Thoracic aorta (tissue), 2 donors: ENCODE measurements around the gene MED12L. TPM values are rescaled to one million over a fixed set of nuclear protein-coding genes. Genes with fewer than 3 reads are reported as not detected.

Experiments used
- ATAC-seq: fragments of 150-250 bp; one replicate; pipeline ENCODE4 v1.8.0; 2017; ENCODE audit warnings: low read depth; ENCODE audit not compliant: insufficient number of reproducible peaks, low FRiP score
- DNase-seq: peaks from one replicate; pipeline ENCODE4 v3.0.0-alpha.2; 2020; ENCODE audit warnings: low spot score
- H3K27ac ChIP-seq, 2 donors: fragments of 200-600 bp; sonication (generic); 1 replicate in 1 of 2; 2 replicates in 1 of 2; pipeline ENCODE4 v1.5.1; 2016; ENCODE audit warnings: mild to moderate bottlenecking in 2 of 2, moderate library complexity in 2 of 2
- H3K27me3 ChIP-seq: fragments of 200-600 bp; sonication (generic); replicated peaks from 2 replicates; pipeline ENCODE4 v1.6.0; 2016; ENCODE audit warnings: mild to moderate bottlenecking; ENCODE audit not compliant: insufficient read depth
- H3K36me3 ChIP-seq: fragments of 200-600 bp; sonication (generic); one replicate; pipeline ENCODE4 v1.5.1; 2016
- H3K4me1 ChIP-seq, 2 donors: fragments of 200-600 bp; sonication (generic); 1 replicate in 1 of 2; 2 replicates in 1 of 2; pipeline versions ENCODE4 v1.5.1 to v1.6.0; 2016; ENCODE audit warnings: low read depth in 2 of 2, mild to moderate bottlenecking in 1 of 2; ENCODE audit not compliant: control insufficient read depth in 1 of 2
- H3K4me3 ChIP-seq: fragments of 200-600 bp; sonication (generic); 2 replicates; pipeline ENCODE4 v1.5.1; 2016; ENCODE audit warnings: mild to moderate bottlenecking
- H3K9me3 ChIP-seq: fragments of 200-600 bp; sonication (generic); 2 replicates; pipeline ENCODE4 v1.5.1; 2016
- total RNA-seq, 2 donors: library from RNA; depleted of rRNA; stranded (reverse); fragments of >200 nt; gene quantifications; one replicate each; pipeline versions ENCODE4 v1.1.0 to v1.2.3, GENCODE V29; 2016
- TF ChIP-seq, protein P1 (sequence below): fragments of 200-600 bp; sonication (generic); IDR thresholded peaks from one replicate; pipeline ENCODE4 v1.5.1; 2019; ENCODE audit warnings: antibody characterized with exemption

MED12L gene
- total RNA-seq, 2 donors from 2014 or later: 0.27 to 2.0 TPM

- no peaks in the 10 kb centered on the region for H3K36me3 ChIP-seq
- DNase-seq (no peak), ATAC-seq (no peak)
- TF ChIP-seq, protein P1, sequence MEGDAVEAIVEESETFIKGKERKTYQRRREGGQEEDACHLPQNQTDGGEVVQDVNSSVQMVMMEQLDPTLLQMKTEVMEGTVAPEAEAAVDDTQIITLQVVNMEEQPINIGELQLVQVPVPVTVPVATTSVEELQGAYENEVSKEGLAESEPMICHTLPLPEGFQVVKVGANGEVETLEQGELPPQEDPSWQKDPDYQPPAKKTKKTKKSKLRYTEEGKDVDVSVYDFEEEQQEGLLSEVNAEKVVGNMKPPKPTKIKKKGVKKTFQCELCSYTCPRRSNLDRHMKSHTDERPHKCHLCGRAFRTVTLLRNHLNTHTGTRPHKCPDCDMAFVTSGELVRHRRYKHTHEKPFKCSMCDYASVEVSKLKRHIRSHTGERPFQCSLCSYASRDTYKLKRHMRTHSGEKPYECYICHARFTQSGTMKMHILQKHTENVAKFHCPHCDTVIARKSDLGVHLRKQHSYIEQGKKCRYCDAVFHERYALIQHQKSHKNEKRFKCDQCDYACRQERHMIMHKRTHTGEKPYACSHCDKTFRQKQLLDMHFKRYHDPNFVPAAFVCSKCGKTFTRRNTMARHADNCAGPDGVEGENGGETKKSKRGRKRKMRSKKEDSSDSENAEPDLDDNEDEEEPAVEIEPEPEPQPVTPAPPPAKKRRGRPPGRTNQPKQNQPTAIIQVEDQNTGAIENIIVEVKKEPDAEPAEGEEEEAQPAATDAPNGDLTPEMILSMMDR: no peak
- no peaks in the 10 kb centered on the region for H3K4me1 ChIP-seq
- no peaks in the 10 kb centered on the region for H3K27me3 ChIP-seq
- H3K27ac ChIP-seq: no peak overlapping the region
- no peak overlapping the region for H3K4me3 ChIP-seq
- no peaks in the 10 kb centered on the region for H3K9me3 ChIP-seq
Observed at GRCh38 chr3:151155409-151156128, 70.1 kb downstream of the MED12L start.

DNA sequence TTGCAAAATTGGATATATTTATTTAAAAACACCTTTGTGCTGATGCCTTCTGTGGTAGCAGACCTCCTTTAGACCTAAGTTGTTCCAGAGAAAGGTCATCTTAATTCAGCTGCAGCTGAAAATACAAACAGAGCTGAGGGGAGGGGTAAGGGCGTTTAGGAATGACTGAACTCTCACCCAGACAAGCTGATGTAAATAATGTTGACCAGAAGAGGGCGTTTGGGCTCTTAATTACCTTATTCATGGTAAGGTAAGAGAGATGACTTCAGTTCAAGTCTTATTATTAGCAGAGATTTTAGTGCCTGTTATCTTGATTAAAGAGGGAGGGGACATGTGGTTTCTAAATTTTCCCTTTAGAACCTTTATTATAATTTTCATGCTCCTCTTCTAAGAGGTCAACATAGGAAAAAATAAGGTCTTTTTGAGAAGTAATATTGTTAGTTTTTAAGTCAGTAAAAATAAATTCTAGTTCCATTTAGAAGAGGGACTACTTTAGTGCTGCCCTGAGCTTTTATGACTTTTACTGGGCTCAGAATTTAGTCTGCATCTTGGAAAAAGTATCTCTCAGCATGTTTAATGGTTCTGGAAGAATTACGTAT, 71.3 kb downstream of the MED12L start:
- TF ChIP-seq, protein P1: peak; percentile 15
- Histone ChIP-seq H3K36me3 (no peaks in the 10 kb centered on the region), H3K27me3 (no peaks in the 10 kb centered on the region), H3K4me1 (no peaks in the 10 kb centered on the region), H3K9me3 (no peaks in the 10 kb centered on the region), H3K4me3 (no peak overlapping the region), H3K27ac (no peak overlapping the region)
- no peak for DNase-seq
- no peak for ATAC-seq

- ATAC-seq (no peak), DNase-seq (no peak)
- TF ChIP-seq, protein P1: no peak
- H3K4me3 ChIP-seq: no peak overlapping the region
- H3K9me3 ChIP-seq: no peaks in the 10 kb centered on the region
- H3K27ac ChIP-seq: no peak overlapping the region
- no peaks in the 10 kb centered on the region for H3K36me3 ChIP-seq
- no peaks in the 10 kb centered on the region for H3K27me3 ChIP-seq
- no peaks in the 10 kb centered on the region for H3K4me1 ChIP-seq
Observed at GRCh38 chr3:151159806-151160205, 74.3 kb downstream of the MED12L start.

DNA sequence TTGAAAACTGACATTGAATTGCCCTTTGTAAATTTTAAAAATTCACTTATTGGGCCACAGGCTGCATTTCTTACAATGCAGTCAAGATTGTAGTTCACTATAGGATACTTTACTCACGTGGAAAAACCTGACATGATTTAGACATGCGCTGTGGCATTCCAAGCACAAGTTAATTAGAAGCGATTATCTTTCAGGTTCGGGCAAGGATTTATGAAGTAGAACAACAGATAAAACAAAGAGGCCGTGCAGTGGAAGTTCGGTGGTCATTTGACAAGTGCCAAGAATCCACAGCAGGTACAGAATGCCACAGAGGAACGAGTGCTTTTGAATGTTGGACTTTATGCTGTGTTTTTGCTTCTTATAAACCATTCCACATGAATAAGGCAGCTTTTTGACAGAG, 79.8 kb downstream of the MED12L start:
- no peak for ATAC-seq
- Histone ChIP-seq H3K9me3 (no peaks in the 10 kb centered on the region), H3K36me3 (no peaks in the 10 kb centered on the region), H3K27ac (no peak overlapping the region), H3K4me1 (no peaks in the 10 kb centered on the region), H3K27me3 (no peaks in the 10 kb centered on the region), H3K4me3 (no peak overlapping the region)
- TF ChIP-seq, protein P1: no peak
- DNase-seq: no peak

- Histone ChIP-seq H3K4me3 (no peak overlapping the region), H3K27ac (no peak overlapping the region), H3K36me3 (no peaks in the 10 kb centered on the region), H3K27me3 (no peaks in the 10 kb centered on the region), H3K4me1 (no peaks in the 10 kb centered on the region), H3K9me3 (no peaks in the 10 kb centered on the region)
- DNase-seq (no peak), ATAC-seq (no peak)
- TF ChIP-seq, protein P1: no peak
Observed at GRCh38 chr3:151166161-151166560, 80.7 kb downstream of the MED12L start.
